Ectodermal cell (in vitro differentiated cells): ENCODE measurements around the gene MAP2.

Experiments
- H3K27ac ChIP-seq: 2 replicates; pipeline ENCODE4 v1.7.0; 2013; ENCODE audit warnings: mild to moderate bottlenecking, low read depth, low read length; ENCODE audit not compliant: insufficient read depth, poor library complexity, severe bottlenecking
- H3K27me3 ChIP-seq: 2 replicates; pipeline ENCODE4 v1.7.0; 2013; ENCODE audit warnings: mild to moderate bottlenecking, low read length; ENCODE audit not compliant: insufficient read depth, control insufficient read depth, poor library complexity, severe bottlenecking
- H3K36me3 ChIP-seq: one replicate; pipeline ENCODE4 v1.7.0; 2013; ENCODE audit warnings: low read length; ENCODE audit not compliant: control insufficient read depth, insufficient read depth
- H3K4me1 ChIP-seq: one replicate; pipeline ENCODE4 v1.7.0; 2013; ENCODE audit warnings: low read length; ENCODE audit not compliant: control insufficient read depth, insufficient read depth
- H3K4me3 ChIP-seq: 2 replicates; pipeline ENCODE4 v1.7.0; 2013; ENCODE audit warnings: low read depth, low read length, control low read depth; ENCODE audit not compliant: insufficient read depth
- H3K9me3 ChIP-seq: 2 replicates; pipeline ENCODE4 v1.7.0; 2013; ENCODE audit warnings: mild to moderate bottlenecking, low read length, moderate library complexity; ENCODE audit not compliant: control insufficient read depth
- WGBS, 2 experiments: methylation state at CpG; one replicate each; pipeline ENCODE4 v1.1.7; 2013; ENCODE audit warnings: missing lambda C conversion rate in 2 of 2; 5-methylcytosine and 5-hydroxymethylcytosine counted together

MAP2 gene

DNA sequence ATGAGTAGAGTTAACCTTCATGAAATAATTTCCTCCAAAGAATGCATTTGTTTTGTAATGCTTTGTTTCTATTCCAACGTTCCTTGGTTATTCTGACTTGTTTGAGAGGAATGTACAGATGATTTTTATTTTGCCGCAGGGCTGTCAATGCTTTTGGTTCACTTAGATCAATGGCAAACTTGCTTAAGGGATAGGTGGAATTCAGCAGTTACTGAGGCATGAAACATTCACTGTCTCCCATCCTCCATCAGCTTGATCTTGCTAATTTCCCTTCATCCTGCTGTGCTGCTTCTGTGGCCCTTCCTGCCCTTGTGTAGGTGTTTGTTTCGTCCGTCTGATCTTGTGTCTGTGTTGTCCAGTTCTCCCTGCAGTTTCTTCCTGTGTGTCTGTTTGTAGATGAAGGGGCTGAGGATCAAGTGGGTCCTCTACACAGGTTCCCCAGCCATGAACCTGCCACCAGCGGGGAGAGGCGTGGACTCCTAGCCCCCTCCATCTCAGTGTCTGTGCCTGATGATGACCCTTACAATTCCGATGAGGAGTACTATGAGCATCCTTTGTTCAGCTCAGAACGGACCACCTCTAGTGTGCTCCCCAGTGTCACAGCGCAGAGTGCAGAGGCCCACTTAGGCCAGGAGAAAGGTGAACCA is 263.6 kb downstream of the MAP2 start:
- Histone ChIP-seq H3K27ac (no peak overlapping the region), H3K9me3 (no peaks in the 10 kb centered on the region), H3K36me3 (peaks cover 20% of the 10 kb centered on the region), H3K4me1 (peaks cover under 1% of the 10 kb centered on the region), H3K27me3 (no peaks in the 10 kb centered on the region), H3K4me3 (no peak overlapping the region)
- WGBS, 2 experiments, result 90 to 92% methylated on average over 9 of the region's 9 CpGs

DNA sequence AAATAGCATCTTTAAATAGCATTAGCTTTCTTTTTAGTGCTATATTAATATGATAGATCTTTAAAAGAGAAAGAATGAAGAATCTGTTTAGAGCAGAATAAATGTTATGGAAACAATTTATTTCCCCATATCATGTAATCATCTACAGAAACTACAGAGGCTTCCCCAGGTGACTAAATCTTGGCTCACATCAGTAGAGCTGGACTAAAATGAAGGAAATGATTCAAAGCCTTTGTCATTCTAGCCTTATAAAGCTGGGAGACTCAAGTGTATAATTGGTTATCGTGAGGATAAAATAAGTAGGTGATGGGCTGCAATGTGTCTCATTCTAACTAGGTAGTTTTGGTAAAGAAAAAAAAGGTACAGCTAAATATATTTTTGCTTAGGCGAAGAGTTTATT is 264.5 kb downstream of the MAP2 start:
- H3K9me3 ChIP-seq, result peaks cover 2% of the 10 kb centered on the region
- H3K36me3 ChIP-seq, result peaks cover 26% of the 10 kb centered on the region
- no peaks in the 10 kb centered on the region for H3K4me1 ChIP-seq
- no peak overlapping the region for H3K4me3 ChIP-seq
- 99 to 100% methylated on average over 2 of the region's 2 CpGs for WGBS, 2 experiments
- no peaks in the 10 kb centered on the region for H3K27me3 ChIP-seq
- no peak overlapping the region for H3K27ac ChIP-seq

DNA sequence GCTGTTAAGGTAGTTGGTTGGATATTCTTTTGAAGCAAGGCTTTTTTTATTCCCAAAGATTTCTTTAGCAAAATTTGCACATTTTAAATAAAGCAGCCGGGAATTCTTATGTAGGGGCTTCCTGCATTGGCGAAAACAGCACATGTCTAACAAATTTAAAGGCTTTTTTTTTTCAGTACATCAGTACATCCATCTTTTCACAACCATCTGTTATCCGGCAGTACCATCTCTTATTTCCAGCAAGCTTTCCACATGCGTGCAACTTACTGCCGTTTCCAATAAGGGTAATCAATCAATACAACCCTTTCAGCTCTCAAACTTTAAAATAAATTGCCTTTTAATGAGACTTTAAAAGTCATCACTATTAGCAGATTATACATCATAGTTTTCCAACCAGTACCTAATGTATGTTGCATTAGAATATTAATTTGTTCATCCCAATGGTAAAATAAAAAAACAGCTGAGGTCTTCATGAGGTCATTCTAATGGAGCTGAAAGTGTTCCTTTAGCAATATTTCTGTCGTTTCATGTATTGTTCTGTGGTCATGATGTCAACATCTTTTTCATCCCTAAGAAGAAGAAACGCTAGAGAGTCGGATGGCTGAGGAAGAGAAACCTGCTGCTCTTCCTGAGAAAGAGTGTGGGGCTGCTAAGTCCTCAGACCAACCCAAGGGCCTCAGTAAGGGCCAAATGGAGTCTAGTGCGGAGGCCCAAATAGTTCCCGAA is 266.3 kb downstream of the MAP2 start:
- no peaks in the 10 kb centered on the region for H3K4me1 ChIP-seq
- H3K4me3 ChIP-seq, result no peak overlapping the region
- H3K27ac ChIP-seq, result no peak overlapping the region
- WGBS, 2 experiments, result 93 to 95% methylated on average over 10 of the region's 10 CpGs
- peaks cover 2% of the 10 kb centered on the region for H3K9me3 ChIP-seq
- H3K36me3 ChIP-seq, result peaks cover 32% of the 10 kb centered on the region
- no peaks in the 10 kb centered on the region for H3K27me3 ChIP-seq

DNA sequence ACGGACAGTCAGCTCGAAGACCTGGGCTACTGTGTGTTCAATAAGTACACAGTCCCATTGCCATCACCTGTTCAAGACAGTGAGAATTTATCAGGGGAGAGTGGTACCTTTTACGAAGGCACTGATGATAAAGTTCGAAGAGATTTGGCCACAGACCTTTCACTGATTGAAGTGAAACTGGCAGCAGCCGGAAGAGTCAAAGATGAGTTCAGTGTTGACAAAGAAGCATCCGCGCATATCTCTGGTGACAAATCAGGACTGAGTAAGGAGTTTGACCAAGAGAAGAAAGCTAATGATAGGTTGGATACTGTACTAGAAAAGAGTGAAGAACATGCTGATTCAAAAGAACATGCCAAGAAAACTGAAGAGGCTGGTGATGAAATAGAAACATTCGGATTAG is 270.9 kb downstream of the MAP2 start:
- no peaks in the 10 kb centered on the region for H3K27me3 ChIP-seq
- WGBS, 2 experiments, result 96% methylated on average over 8 of the region's 8 CpGs
- H3K9me3 ChIP-seq, result peaks cover 2% of the 10 kb centered on the region
- no peak overlapping the region for H3K4me3 ChIP-seq
- H3K27ac ChIP-seq, result no peak overlapping the region
- H3K4me1 ChIP-seq, result no peaks in the 10 kb centered on the region
- H3K36me3 ChIP-seq, result peaks cover 28% of the 10 kb centered on the region

DNA sequence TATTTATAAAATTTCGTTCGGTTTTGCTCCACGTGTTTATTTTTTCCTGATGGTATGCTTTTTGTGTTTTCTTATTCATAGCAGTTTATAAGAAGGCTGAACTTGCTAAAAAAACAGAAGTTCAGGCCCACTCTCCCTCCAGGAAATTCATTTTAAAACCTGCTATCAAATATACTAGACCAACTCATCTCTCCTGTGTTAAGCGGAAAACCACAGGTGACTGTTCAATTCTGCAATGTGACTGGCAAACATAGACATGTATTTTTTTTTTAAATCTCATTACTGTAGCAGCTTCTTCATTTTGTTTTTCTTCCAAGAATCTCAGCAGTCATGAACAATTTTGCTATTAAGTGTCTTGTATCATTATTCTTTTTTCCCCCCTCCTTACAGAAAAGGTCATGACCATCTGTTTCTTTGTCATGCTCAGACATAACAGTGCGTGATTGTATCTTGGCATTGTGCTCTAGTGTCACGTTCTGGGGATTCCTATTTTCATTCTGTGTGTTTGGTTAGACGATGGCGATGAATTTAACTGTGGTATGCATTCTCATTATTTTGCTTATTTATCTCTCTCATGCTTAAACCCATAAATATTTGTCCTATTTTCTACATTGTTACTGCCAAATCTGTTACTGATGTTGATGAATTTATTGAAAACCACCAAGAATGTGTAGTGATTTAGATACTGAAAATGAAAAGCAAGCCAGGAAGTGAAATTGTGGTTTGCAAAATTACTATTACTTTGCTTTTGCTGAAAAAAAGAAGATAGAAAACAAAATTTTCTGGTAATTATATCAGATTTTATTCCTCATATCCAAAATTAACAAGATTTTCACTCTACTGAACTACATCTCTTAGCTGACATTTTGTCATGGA is 273.2 kb downstream of the MAP2 start:
- Histone ChIP-seq H3K9me3 (peaks cover 2% of the 10 kb centered on the region), H3K27me3 (no peaks in the 10 kb centered on the region), H3K4me1 (no peaks in the 10 kb centered on the region), H3K36me3 (peaks cover 15% of the 10 kb centered on the region), H3K4me3 (no peak overlapping the region), H3K27ac (no peak overlapping the region)
- WGBS, 2 experiments, result 90 to 94% methylated on average over 3 to 8 of the region's 8 CpGs

DNA sequence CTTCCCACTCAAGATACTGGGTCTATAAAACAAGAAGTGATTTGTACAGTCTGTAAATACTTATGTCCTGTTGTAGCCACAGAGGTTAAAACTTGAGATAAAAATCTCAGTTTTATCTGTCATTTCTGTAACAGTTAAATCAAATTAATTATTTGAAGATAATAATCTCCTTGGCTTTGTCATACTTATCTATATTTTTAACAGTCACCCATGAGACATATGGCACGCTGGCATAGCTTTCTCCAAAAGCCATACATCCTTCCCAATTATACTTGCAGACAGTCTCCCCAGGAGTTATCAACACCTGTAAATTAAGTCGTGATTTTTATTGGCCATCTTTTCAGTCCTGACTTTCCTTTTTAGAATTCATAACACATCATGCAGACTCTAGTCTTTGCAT is 278.9 kb downstream of the MAP2 start:
- 94 to 99% methylated on average over 2 of the region's 2 CpGs for WGBS, 2 experiments
- Histone ChIP-seq H3K9me3 (no peaks in the 10 kb centered on the region), H3K4me3 (no peak overlapping the region), H3K4me1 (no peaks in the 10 kb centered on the region), H3K27me3 (no peaks in the 10 kb centered on the region), H3K36me3 (peaks cover 7% of the 10 kb centered on the region), H3K27ac (no peak overlapping the region)

DNA sequence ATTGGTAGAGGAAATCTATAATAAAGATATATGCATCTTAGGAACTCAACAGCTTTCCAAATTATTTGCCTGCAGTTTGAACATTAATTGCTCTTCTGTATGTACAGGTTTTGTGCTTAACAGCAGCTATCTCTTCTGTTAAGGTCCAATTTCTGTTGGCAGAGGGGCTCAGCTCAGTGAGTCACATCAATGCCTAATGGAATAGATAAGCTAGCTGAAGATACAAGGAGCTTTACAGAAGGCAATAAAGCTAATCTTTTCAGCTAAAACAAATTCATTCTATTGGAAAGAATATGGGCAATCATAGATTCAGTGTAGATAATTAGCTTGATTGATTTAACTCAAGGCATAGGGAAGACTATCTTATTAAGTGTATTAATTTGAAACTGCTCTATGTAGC is 289.4 kb downstream of the MAP2 start:
- peaks cover 19% of the 10 kb centered on the region for H3K36me3 ChIP-seq
- H3K9me3 ChIP-seq, result no peaks in the 10 kb centered on the region
- H3K4me3 ChIP-seq, result no peak overlapping the region
- no peak overlapping the region for H3K27ac ChIP-seq
- H3K27me3 ChIP-seq, result no peaks in the 10 kb centered on the region
- no peaks in the 10 kb centered on the region for H3K4me1 ChIP-seq

DNA sequence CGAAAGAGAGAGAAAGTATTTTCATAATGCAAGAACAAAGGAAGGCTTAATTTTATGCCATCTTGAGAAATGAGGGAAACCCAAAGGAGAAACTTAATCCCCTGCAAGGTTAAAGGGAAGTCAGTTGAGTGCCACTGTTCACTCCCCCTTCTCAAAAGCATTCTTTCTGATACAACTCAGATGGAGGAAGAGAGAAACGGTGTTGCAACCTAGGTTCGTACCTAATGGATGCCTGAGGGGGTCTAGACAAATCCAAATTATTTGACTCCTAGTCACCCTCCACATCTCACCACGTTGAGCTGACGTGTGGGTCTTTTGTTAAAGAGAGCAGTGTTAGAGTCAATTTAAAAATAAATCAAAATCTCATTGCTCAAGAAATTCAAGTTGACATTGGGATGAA is 295.2 kb downstream of the MAP2 start:
- Histone ChIP-seq H3K4me1 (no peaks in the 10 kb centered on the region), H3K27me3 (no peaks in the 10 kb centered on the region), H3K36me3 (peaks cover 20% of the 10 kb centered on the region), H3K4me3 (no peak overlapping the region), H3K27ac (no peak overlapping the region), H3K9me3 (no peaks in the 10 kb centered on the region)
- WGBS, 2 experiments, result 83 to 89% methylated on average over 3 to 5 of the region's 5 CpGs

DNA sequence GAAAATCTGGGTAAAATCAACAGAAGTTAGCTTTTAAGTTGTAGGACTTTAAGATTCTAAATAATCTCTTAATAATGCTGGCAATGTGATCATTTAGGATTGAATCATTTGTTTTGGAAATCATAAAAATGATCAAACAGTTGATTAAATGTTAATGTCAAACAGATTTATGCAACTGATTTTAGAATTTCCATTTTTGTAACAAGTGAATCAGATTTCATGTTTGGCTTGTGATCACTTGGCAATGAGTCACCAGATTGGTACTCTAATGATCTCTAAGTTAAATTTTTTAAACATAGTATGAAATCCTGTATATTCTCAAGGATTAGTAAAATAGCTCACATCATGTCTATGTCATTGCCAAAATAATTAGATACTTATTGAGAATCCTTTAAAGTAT is 297.6 kb downstream of the MAP2 start:
- Histone ChIP-seq H3K4me3 (no peak overlapping the region), H3K9me3 (no peaks in the 10 kb centered on the region), H3K36me3 (peaks cover 21% of the 10 kb centered on the region), H3K27ac (no peak overlapping the region), H3K27me3 (no peaks in the 10 kb centered on the region), H3K4me1 (no peaks in the 10 kb centered on the region)

DNA sequence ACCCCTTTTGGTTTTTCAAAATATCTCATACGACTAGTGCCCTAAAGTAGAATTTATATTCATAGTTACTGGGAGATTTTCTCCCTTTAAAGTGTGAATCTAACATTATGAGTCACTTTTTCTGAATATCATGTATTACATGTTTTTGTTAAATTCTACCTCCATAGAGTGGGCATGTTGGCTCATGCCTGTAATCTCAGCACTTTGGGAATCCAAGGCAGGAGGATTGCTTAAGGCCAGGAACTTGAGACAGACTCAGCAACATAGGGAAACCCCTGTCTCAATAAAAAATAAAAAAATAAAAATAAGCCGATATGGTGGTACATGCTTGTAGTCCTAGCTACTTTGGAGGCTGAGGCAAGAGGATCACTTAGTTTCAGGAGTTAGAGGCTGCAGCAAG is 302.5 kb downstream of the MAP2 start:
- Histone ChIP-seq H3K27me3 (no peaks in the 10 kb centered on the region), H3K4me1 (no peaks in the 10 kb centered on the region), H3K27ac (no peak overlapping the region), H3K36me3 (peaks cover 35% of the 10 kb centered on the region), H3K9me3 (no peaks in the 10 kb centered on the region), H3K4me3 (no peak overlapping the region)
- WGBS, 2 experiments, result 89 to 100% methylated on average over 1 of the region's 2 CpGs
